GM21515 (cell line): Measurements from ENCODE around the gene VEGFA.
"Not testable (repeated sequence)": the region's sequence is repeated elsewhere in the genome, so short reads cannot be mapped to it uniquely, and the experiment has no call there.

ENCODE experiments used
- ATAC-seq: cut with Tn5 transposase; IDR thresholded peaks from one replicate; pipeline ENCODE4 v1.9.1; 2021; ENCODE audit not compliant: unreplicated experiment

VEGFA gene

GRCh38 chr6:43801495-43802181 is 31.6 kb downstream of the VEGFA start:
- ATAC-seq, result no peak

GRCh38 chr6:43803055-43803782 is 33.2 kb downstream of the VEGFA start:
- no peak for ATAC-seq

- no peak for ATAC-seq
Measured at GRCh38 chr6:43803783-43804549, 34.0 kb downstream of the VEGFA start.

DNA sequence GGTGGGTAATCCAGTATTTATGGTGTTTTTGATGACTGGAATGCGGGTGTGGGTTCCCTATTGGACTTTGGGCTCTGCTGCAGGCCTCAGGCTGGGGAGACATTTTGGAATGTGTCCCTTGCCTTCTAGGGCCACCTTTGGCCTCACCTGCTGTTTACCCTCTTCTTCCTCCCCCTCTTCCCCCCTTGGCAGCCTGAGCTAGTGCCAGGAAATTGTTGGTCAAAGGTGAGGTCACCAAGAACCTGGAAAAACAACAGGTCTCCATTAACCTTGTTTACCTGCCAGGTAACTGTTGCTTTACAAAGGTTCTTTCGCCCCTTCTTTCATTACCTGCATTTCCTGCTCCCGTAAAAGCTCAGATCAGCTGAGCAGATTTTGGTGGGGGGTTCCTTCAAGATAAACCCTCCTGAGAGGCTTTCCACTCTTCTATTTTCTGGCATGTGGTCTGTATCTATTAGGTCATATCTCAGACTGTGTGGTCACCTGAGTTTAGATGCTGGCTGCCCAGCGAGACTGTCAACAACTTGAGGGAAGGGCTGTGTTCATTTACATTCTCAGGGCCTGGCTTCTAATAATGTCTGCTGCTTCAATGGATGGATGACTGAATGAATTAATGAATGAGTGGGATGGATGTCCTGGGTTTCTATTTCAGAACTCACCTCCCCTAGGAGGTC is 34.7 kb downstream of the VEGFA start:
- ATAC-seq, result no peak

DNA sequence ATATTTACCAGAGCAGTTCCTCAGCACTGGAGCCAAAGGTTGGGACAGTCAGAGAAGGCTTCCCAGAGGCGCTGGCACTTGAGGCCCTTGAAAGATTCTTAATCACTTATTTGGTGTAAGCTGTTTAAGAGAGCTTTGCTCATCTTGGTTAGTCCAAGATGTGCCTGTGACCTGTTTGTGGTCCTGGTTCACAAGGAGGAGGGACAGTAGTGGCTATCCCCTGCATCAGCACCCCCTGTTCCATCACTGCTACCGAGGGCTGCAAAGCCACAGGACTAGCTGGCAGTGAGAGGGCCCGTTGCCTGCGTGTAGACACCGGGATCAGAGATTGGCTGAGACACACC is 35.7 kb downstream of the VEGFA start:
- ATAC-seq, result no peak

DNA sequence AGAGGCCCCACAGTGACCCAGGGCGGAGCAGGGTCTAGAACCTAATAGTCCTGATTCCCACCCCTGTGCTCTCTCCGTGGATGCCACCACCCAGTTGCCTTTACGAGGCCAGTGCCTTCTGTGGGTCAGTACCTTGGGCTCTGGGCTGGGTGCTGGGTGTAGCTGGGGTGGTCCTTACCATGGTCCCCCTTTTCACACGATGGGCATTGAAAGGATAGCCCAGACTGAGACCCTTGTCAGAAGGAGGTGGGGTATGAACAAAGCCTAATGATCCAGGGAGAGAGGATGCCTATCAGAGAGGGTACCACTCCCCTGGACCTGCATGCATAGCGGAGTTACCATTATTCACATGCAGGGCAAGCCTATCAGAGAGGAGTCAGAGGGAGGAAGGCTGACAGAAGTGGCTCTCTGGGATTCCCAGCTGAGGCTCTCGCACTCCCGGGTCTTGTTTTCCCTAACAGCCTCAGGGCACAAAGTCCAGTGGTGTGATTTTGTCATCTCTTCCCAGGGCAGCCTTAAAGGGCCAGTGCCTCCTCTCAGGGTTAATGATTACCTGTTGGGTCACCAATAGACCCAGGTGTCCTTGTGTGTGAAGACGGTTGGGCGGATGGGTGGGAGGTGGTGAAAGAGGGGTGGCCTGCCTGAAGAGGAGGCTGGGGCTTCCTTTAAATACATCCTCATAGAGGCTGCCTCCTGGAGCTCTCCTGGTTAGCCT is 36.2 kb downstream of the VEGFA start:
- no peak for ATAC-seq

DNA sequence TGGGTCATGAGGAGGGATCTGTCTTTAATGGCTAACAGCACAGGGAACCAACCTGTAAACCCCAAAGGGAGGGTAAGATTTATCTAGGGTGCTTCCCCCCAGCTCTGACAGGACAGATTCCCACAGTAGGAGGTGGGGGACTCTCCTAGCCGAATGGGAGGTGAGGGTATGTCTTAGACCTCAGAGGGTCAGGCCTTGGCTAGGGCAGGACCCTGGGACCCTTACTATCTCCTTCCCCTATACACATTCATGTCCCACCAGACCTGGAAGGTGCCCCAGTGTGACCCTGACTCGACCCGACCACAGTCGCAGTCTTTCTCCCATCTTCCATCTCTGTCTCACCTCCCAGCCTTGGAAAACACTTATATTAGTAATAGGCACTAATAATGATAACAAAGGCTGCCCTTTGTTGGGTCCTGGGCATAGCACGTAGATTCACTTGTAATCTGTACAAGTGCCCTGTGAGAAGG is 36.8 kb downstream of the VEGFA start:
- ATAC-seq, result no peak

DNA sequence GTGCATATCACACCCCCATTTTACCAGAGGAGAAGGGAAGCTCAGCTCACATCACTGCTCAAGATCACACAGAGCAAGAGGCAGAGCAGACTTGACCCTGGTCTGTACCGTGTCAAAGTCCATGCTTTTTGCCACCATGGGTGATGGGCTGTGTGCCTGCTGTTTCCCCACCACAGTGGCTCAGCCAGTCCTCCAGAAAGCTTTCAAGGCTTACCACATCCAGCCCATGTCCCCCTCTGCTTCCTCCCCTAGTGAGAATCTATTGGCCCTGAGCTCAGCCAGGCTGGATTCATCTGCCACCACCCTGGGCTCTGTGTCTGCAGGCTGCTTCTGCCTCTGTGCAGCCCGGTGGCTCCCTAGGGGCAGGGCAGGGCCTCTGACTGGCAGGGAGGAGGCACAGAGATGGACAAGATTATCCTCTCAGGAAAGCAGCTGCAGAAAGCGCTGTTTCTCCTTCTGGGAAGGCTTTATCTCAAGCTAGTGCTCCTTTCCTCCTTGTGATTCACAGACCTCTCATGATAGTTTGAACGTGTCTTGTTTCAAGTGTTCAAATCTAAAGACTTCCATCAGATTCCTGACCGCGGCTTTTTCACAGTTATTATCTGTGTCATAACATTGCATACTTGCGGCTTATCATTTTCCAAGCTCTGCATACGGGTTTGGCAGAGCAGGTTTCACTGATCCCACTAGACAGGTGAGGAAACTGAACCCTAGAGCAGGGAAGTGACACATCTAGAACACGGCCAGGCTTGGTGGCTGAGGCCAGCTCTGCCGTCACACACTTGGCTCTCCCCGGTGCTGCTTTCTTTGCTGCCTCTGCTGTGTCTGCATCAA is 37.4 kb downstream of the VEGFA start:
- ATAC-seq, result no peak

DNA sequence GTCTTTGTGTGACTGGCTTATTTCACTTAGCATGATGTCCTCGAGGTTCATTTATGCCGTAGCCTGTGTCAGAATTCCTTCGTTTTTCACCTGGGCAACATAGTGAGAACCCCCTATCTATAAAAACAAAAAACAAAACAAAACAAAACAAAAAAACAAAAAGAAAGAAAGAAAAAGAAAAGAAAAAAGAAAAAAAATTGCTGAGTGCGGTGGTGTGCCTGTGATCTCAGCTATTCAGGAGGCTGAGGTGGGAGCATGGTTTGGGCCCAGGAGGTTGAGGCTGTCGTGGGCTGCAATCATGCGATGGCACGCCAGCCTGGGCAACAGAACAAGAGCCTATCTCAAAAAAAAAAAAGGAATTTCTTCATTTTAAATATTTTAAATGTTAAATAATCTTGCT is 38.4 kb downstream of the VEGFA start:
- no peak for ATAC-seq

GRCh38 chr6:43809417-43810305 is 39.6 kb downstream of the VEGFA start:
- no peak for ATAC-seq

DNA sequence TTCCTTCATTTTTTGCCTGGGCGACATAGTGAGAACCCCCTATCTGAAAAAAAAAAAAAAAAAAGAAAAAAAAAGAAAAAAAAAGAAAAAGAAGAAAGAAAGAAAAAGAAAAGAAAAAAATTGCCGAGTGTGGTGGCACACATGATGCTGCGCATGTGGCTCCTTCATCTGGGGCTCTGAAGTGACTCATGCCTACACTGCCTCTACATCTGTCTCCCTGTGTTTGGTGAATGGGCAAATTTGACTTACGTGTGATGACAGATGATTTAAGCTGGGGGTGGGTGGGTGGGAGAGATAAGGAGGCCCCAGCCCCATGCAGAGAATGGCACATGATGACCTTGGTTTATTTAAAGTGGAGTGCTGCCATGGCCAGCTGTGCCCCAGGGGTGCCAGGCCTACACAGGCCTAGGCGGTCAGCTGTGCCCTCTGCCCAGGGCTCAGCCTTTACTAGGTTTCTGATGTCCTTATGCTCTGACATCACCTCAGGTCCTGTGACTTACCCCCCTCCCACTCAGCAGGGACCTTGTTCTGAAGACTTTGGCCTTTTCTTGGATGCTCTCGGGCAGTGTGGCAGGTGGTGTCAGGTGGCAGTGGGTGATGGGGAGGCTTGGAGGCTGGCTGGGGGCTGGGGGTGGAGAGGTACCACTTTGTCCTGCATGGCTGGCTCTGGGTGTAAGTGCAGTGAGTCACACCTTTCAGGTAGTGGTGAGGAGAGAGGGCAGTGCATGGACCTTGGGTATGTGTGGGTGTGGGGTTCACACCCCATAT is 41.1 kb downstream of the VEGFA start:
- ATAC-seq, result no peak

DNA sequence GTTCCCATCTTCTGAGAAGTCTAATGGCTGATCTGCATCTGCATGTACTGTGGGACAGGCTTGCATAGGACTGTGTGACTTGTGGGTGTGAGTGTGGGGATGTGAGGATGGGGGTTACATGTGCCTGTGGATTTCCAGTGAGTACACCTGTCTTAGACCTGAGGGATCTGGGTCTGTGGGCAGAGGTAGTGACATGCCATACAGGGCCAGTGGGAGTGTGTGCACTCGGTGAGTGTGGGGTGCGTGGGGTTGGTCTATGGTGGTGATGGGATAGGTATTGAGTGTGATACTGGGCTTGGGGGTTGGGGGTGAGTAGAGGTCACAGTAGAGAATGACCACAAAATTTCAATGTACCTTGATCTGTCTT is 41.7 kb downstream of the VEGFA start:
- no peak for ATAC-seq

- no peak for ATAC-seq
Measured at GRCh38 chr6:43812850-43813578, 43.0 kb downstream of the VEGFA start.

DNA sequence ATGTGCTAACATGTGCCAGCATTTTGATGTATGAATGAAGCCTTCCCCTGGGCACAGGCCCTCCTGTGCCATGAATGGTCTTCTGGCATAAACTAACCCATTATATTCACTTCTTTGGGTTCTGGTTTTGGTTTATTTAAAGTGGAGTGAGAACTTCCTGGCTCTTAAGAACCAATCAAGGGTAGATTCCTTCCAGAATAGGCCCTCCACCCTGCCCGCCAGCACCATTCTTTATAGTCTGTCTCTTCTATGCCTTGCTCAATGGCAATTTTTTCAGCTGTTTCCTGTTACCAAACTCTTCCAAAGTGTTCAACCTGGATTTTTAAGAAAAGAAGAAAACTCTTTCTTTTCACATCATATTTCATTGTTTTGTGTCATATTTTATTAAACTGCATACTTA is 44.1 kb downstream of the VEGFA start:
- no peak for ATAC-seq

- ATAC-seq, result no peak
Measured at GRCh38 chr6:43814865-43815264, 44.9 kb downstream of the VEGFA start.

- no peak for ATAC-seq
Measured at GRCh38 chr6:43817192-43817591, 47.2 kb downstream of the VEGFA start.

- ATAC-seq, result not testable (repeated sequence)
Measured at GRCh38 chr6:43818973-43819372, 49.0 kb downstream of the VEGFA start.

GRCh38 chr6:43819958-43820357 is 49.9 kb downstream of the VEGFA start:
- ATAC-seq, result no peak
